Measurements from ENCODE around the gene BHLHA9. TPM values are rescaled to one million over a fixed set of nuclear protein-coding genes. Genes with fewer than 3 reads are reported as not detected.
A peak's percentile ranks its signal among the peaks of the same experiment; 100 is the strongest.

The BHLHA9 gene
- total and polyA plus RNA-seq, 9 of the 15 experiments (the other 6 are each of a cell fraction or from before 2014, with no cell fraction given), result not detected

GRCh38 chr17:1275962-1276736 lies 5.9 kb downstream of the BHLHA9 start (continued):
- TF ChIP-seq CTCF (IDR thresholded peaks at IDR 0.05 in 2 of 3, conservative IDR thresholded peaks at IDR 0.05 in 1 of 3; ENCODE audit: insufficient read depth in 2 of 3, low read depth in 1 of 3, low read length in 3 of 3) (peak; percentile 62 to 75 (median 74)), TFAP4 (CRISPR knock-in tag; IDR thresholded peaks at IDR 0.05; ENCODE audit: borderline replicate concordance) (peak; percentile 36; the same call in 1 of the 2 replicates), RAD21 (CRISPR knock-in tag; conservative IDR thresholded peaks at IDR 0.05 in 1 of 2, IDR thresholded peaks at IDR 0.05 in 1 of 2) (peak; percentile 52 to 78)

GRCh38 chr17:1280652-1281051 lies 10.4 kb downstream of the BHLHA9 start:
- ChIA-PET CTCF (ENCODE audit: low intra/inter-chr PET ratio) (no interaction called here), POLR2A (no interaction called here)
- ATAC-seq (no peak), DNase-seq (ENCODE audit: extremely low read depth in 1 of 4, low spot score in 3 of 4) (no peak), FAIRE-seq (no peak)
- H3K4me2 ChIP-seq (ENCODE audit: insufficient read depth, low read length), result no peak overlapping the region
- no peak overlapping the region for H3K27ac ChIP-seq (ENCODE audit: extremely low read depth, low read depth, low read length)
- no peak overlapping the region for H2AFZ ChIP-seq (ENCODE audit: low read depth, low read length)
- H3K79me2 ChIP-seq (ENCODE audit: control insufficient read depth, insufficient read depth, low read length), result no peaks in the 10 kb centered on the region
- H3K36me3 ChIP-seq (ENCODE audit: control insufficient read depth, insufficient read depth, low read length), result no peaks in the 10 kb centered on the region
- 19% methylated on average over 12 of the region's 23 CpGs for WGBS (ENCODE audit: insufficient coverage, low coverage, missing lambda C conversion rate)
- in situ Hi-C loops (cut with MboI), result no loop called here
- no TSS peak for BruUV-seq (replicated peaks)
- H3K9me3 ChIP-seq (replicated peaks; ENCODE audit: control insufficient read depth, insufficient read depth, low read depth, low read length), result no peaks in the 10 kb centered on the region
- peaks cover 0 to 24% of the 10 kb centered on the region in 2 experiments; a peak in 3 of 5 replicates for H3K27me3 ChIP-seq (ENCODE audit: control insufficient read depth in 2 of 2, insufficient read depth in 2 of 2, low read length in 2 of 2)
- intact Hi-C loops (cut with micrococcal nuclease), result no loop called here
- H3K9me1 ChIP-seq (ENCODE audit: control insufficient read depth, insufficient read depth, low read length), result no peaks in the 10 kb centered on the region
- no peak overlapping the region for H3K9ac ChIP-seq (ENCODE audit: insufficient read depth in 1 of 2, low read depth in 2 of 2, low read length in 2 of 2)
- H3K4me1 ChIP-seq (replicated peaks in 1 of 2; ENCODE audit: control insufficient read depth in 2 of 2, insufficient read depth in 2 of 2, low read length in 2 of 2), result peaks cover 0 to 2% of the 10 kb centered on the region in 2 experiments; a peak in 3 of 5 replicates
- H3K4me3 ChIP-seq, result no peak overlapping the region
- no peaks in the 10 kb centered on the region for H4K20me1 ChIP-seq (replicated peaks; ENCODE audit: control insufficient read depth, insufficient read depth, low read length)
- TF ChIP-seq HCFC1 (IDR thresholded peaks at IDR 0.05; ENCODE audit: low read depth, low read length) (no peak), IRF1 (CRISPR knock-in tag; IDR thresholded peaks at IDR 0.05; ENCODE audit: borderline replicate concordance) (no peak), SETDB1 (IDR thresholded peaks at IDR 0.05; ENCODE audit: low read length) (no peak), TEAD1 (CRISPR knock-in tag; IDR thresholded peaks at IDR 0.05) (no peak), GTF2A2 (tag; IDR thresholded peaks at IDR 0.05) (no peak), FOXK1 (CRISPR knock-in tag; IDR thresholded peaks at IDR 0.05; ENCODE audit: borderline replicate concordance) (no peak), PCBP2 (IDR thresholded peaks at IDR 0.05; ENCODE audit: low read depth, low read length, poor library complexity, severe bottlenecking) (no peak), LCOR (CRISPR knock-in tag; IDR thresholded peaks at IDR 0.05) (no peak), ZNF507 (tag; conservative IDR thresholded peaks at IDR 0.05) (no peak), FOXP1 (CRISPR knock-in tag; IDR thresholded peaks at IDR 0.05) (no peak), PTTG1 (tag; IDR thresholded peaks at IDR 0.05; ENCODE audit: low read depth) (no peak)

Measured in K562 (cell line).